ENCODE measurements around the gene TRABD.

GRCh38 chr22:50153756-50154140 is 32.0 kb upstream of the TRABD start:
- TF ChIP-seq CTCF (IDR thresholded peaks at IDR 0.05) (no peak), POLR2A (IDR thresholded peaks at IDR 0.05) (no peak), EP300 (IDR thresholded peaks at IDR 0.05) (no peak), POLR2AphosphoS5 (IDR thresholded peaks at IDR 0.05) (no peak)
